Right forelimb (tissue), 1 donor: ENCODE measurements around the gene AK4.

Source experiments
- DNase-seq: peaks from one replicate; pipeline ENCODE4 v3.0.0-alpha.2; 2018

The AK4 gene

DNA sequence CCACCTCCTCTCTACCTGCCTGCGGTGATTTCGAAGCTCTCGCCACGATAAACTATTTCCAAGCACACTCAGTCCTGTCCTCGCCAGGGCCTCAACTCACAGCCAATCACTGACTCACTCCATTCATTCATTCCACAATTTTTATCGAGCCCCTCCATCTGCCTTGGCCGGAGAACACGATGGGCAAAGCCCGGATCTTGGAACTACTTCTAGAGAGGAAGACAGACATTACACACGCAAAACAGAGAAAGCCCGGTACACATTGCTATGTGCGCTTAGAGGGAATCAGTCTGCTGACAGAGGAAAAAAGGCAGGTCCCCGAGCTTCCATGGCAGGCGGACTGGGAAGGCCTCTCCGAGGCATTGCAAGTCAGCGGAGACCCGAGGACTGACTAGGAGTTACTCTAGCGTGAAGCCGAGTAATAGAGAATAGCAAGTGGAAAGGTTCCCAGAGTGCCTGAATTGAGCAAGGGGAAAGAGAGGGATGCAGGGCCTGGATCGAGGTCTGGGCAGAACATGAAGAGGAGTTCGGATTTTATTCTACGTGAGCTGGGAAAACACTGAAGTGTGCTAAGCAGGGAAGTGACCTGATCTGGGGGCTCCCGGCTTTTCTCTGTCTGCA lies 107.1 kb downstream of the AK4 start:
- peak; percentile 52 for DNase-seq

DNA sequence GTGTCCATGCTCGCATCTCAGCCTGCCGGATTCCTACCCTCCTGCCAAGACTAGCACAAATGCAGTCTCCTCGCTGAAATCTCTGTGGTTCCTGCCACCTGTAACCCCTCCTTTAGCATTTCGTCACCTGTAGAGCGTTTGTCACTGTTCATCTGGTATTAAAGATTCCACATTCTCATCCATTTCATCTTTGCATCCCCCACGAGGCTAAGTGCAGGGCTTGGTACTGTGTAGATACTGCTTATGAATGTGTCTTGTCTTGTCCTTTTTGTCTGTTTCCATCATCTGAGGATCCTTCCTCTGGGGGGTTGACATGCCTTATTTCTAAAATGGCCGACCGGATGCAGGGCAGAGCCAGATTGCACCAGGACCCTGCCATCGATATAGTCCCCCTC lies 107.7 kb downstream of the AK4 start:
- no peak for DNase-seq

DNA sequence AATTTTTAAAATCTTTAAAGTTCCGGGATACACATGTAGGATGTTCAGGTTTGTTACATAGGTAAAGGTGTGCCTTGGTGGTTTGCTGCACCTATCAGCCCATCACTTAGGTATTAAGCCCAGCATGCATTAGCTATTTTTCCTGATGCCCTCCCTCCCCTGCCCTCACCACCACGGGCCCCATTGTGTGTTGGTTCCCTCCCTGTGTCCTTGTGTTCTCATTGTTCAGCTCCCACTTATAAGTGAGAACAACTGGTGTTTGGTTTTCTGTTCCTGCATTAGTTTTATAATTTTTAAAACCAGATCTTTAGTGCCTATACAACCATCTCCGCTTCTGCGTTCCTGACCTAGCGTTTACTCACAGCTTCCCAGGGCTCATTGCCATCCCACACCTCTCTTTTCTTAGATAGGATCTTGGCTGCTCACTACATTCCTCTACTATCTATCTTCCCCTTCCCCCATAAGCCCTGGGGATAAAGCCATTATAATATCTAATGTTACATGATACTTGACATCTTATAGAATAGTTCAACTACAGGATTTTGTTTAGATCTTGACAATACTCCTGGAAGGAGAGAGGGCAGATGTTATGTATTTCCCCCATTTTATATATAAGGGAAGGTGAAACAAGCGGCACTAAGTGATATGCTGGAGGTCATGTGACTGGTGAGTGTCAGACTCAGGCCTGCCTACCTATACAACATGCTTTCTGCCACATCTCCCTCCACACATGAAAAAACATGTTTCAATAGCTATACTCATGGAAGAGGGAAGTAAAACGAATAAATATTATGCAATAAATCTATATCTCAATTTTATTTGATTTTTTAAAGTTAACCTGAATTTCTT lies 109.1 kb downstream of the AK4 start:
- no peak for DNase-seq

DNA sequence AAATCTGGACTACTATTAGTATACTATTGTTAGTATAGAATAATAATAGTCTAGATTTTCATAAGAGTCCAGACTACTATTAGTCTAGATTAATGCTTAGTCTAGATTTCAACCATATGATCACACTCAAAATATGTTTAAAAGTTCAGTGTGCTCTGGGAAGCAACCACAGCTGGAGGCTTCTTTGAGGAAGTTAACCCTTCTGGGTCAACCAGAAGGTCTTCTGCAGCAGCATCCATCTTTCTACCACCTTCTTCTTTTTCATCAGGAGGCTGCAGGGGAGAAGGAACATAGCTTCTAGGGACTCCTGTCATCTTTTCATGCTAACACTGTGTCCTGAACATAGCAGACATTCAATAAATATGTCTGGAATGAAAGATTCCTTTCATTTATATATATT lies 110.1 kb downstream of the AK4 start:
- DNase-seq, result no peak

DNA sequence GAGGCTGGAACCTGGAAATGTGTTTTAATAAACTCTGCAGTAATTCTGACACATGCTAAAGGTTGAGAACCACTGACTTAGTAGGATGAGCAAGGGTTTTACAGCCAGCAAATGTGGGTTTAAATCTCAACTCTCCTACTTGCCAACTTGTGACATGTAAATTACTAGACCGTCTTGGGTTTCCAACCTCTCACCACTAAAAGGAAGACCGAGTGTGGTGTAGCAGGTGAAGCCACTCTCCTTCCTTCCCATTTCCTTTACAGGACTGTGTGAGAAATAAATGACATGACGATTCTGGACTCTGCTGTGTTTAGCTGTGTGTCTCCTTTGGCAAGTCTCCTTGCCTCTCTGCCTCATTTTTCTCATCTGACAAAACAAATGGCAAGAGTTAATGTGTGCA lies 111.8 kb downstream of the AK4 start:
- no peak for DNase-seq

DNA sequence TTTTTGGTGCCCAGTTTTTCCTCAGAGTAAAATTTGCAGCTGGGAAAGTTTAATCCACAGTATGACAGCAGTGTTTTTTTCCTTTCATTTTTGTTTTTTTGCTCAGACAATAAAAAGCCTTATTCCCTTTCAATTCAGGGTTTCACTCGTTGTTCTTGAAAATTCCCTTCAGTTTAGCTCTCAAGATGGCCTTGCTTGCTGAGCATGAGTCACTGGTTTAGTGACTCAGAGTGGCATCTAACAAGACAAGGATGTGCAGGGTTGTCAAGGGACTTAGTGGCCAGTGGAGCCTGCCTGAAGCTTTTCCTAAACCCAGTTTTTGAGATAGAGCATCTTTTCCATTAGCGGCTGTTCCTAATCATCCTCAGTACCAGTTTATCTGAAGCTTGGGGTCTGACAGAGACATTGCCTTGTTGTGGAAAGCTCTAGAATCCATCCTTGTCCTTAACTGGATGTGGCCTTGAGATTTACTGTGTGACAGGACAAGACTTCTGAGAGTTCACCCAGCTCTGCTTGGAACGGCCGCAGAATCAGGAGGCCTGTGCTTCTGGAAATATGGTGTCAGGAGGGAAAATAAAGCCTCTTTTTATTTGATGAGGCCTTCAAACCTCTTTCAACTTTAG lies 113.0 kb downstream of the AK4 start:
- no peak for DNase-seq

DNA sequence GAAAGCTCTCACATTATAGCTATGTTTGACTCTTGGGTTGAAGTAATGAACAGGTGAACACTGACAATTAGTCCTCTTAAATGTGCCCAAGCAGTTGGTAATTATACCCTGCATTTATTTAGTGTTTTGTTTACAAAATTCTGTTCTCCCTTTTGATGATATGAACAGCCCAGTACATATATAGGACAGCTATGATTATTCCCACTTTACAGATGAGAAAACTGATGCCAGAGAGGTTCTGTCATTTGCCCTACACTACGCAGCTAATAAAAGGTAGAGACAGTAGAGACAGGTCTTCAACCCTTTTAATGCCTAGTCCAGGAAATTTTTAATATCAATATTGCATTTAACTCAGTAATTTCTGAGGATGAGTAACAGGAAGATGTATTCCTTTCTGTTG lies 115.3 kb downstream of the AK4 start:
- no peak for DNase-seq

DNA sequence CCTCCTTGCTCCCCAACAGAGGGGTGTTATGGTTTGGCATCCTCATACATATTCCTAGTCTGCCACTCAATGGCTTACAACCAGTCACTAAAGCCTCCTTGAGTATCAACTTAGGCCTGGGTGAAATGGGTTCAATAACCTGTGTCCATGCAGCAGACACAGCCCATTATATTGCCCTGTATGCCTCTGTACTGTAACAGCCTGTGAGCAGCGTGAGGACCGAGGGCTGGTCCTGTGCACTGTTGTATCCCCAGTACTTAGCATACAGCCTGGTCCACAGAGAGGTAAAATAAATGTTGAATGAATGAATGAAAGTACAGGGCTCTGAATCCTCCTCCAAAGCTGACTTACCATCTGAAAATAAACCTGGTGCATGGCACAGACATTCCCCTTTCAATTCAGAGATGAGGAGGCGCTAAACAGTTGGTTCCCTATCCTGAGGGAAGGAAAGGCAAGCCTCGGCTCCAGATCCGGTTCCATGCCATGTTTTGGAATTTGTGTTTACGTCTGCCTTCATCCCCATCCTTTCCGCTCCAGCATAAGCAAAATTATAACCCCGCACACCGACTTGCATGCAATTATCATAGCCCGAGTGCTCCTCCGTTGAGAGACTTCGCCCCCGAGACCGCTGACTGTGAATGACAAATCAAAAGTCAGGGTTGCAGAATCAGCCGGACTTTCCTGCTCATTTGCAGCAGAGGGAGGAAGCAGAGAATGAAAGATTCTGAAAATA lies 116.4 kb downstream of the AK4 start:
- peak; percentile 46 for DNase-seq

DNA sequence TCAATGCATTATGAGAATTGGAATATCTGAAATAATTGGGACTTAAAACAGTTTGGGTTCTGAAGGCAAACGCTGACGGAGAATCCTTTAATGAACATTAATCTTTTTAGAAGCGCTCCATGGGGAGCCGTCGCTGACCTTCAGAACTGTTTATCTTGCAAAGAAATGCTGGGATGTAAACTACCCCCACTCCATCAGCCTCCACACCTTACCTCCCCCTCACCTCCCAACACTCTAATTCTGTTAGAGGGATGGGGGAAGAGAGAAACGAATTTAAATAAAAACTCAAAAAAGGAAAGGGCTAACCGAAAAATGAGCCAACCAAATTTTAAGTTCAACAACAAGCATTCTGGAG lies 117.3 kb downstream of the AK4 start:
- DNase-seq, result no peak

DNA sequence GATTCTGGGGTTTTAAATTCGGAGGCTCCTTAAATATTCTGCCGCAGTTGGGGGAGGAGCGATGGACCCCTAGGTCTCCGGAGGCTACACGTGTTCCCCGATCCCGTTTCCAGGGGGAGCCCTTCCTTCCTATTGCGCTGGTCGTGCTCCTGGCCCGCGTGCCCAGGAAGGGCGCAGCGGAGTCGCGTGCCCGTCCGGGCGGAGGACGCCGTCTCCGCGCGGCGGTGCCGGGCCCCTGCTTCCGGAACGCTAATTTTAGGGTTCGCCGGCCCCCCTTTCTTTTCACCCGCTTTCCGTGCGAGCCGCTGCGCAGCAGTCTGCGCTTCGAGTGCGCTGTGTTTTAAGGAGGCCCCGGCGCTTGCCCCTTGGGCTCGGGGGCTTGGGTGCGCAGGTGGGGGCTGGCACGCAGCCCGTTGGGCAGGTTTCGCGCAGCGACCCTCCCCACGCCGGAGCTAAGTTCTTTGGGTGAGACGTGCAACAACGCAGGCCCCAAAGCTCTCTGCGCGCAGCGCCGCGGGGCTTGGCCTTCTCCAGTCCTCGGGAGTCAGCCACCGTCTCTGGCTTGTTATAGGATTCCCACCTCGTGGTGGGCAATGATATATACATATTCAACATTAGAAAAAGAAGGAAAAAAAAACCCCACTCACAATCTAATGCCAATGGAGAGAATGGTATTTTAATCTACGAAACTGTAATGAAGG lies 117.8 kb downstream of the AK4 start:
- peak; percentile 58 for DNase-seq

DNA sequence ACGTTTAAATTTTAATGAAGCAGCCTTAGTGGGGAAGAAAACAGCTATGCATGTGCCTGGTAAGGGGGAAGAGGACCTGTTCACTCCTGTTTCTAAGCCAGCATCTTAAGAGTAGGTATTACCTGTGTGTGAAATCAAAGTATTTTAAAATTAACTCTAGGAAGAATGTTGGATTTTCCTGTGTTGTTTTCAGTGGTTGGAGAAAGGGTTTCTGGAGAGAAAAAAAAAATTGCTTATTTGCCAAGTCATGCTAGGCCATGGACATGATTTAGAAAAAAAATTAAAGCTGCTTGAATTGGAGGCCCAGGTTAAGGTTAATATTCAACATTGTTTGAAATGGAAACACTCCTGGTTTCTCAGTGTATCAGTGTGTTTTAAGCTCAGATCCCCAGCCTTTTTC lies 118.5 kb downstream of the AK4 start:
- no peak for DNase-seq

DNA sequence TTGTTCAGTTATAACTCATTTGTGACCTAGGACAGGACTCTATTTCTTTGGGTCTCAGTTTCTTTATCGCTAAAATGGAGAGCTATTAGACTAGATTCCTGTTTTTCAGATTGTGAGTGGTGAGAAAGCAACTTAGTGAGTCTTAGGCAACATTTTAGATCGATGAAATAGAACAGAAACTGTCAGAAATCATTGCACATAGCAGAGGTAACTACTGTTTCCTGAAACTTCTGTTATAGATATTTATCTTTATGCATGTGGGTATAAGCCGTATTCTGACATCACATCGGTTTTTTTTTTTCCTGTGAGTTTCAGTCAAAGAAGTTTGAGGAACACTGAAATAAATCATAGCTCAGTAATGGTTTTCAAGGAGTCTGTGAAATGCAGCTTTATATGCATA lies 119.3 kb downstream of the AK4 start:
- no peak for DNase-seq

DNA sequence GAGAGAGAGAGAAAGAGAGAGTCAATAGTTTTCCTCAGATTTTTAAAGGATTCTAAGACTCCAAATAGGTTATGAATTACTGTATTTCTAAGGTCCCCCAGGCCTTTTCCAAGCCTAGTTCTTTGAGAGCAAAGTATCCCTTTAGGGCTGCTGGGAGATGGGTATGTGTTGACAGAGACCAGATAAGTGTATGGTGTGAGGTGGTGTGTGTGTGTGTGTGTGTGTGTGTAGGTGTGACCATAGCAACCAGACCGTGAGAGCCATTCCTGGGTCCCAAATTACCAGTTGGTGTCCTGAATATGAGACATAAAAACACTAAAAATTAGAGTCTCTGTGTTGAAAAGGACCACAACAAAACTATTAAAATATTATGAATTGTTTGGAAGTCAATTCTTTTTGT lies 119.7 kb downstream of the AK4 start:
- no peak for DNase-seq

DNA sequence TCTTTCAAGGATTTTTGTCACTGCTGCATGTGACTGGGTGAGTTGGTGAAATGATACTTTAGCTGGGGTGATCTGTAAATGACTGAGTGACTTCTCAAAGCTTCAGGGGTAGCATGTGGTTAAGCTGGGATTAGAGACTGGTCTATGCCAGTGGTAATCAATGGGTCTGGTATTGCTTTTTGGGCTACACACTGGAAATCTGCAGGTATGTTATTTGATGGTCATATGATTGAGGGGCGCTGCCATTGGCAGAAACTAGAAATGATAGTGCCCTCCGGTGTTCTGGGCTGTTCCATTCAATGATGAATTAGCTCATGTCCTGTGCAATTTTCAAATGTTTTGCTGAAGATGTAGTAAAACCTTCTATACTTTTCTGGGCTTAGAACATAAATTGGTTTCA lies 121.6 kb downstream of the AK4 start:
- no peak for DNase-seq

DNA sequence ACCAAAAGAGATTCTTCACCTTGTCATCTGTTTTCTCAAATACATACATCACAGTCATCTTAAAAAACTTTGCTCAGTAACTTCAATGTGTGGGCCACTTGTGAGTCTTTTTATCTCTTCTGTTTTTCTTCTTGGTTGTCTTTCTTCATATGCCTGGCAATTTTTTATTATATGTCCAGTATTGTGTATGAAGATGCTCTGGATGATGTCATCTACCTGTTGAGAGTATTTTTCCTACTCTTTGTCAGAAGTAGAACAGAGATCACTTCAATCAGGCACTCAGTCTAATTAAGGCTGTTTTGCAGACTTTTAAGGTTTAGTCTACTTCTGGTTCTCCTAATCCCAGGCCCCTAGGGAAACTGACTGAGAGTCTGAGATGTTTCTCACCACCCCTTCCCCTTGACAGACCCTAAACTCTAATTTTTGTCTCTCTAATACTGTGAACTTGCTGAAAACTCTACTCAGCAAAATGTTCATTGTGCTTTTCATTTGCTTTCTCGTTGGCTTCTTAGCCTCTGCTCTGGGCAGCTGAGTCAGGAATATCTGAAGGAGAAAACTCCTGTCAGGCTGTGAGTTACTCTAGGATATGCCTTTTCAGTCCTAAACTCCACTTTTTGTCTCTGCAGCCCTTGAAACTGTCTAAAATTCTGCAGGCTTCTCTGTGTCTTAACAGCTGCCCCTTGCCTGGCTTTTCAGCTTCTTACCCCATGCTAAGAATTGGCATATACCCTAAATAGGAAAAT lies 128.4 kb downstream of the AK4 start:
- no peak for DNase-seq

DNA sequence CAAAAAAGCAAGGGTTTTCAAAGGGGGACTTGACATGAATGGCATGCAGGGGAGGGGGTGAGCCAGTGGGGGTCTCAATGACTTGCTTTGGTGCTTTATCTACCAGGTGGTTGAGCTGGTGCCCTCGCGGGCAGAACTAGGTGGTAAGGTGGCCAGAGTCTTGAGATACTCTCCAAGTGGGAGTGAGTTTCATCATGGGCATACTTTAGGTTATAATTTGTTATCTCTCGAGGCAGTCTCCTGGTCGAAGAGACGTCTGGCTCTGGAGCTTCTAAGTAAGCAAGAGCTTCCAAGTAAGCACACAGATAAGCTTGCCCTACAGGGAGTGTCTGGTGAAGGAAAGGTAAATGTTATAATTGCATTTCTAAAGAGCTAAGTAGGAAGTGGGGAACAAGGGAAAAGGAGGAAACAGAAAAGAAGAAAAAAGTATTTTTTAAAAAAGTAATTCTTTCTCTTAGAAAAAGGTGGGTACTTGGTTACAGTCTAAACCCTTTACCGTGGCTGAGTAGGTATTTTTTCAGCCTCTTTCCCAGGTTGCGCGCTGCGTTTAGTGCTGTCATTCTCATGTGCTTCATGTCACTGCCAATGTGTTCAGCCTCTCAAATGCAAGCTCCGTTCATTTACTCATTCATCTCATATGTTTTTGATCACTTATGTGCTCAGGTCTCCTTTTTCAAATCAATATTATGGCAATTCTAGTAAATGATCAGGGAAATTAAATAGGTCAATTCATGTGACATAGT lies 129.8 kb downstream of the AK4 start:
- no peak for DNase-seq

DNA sequence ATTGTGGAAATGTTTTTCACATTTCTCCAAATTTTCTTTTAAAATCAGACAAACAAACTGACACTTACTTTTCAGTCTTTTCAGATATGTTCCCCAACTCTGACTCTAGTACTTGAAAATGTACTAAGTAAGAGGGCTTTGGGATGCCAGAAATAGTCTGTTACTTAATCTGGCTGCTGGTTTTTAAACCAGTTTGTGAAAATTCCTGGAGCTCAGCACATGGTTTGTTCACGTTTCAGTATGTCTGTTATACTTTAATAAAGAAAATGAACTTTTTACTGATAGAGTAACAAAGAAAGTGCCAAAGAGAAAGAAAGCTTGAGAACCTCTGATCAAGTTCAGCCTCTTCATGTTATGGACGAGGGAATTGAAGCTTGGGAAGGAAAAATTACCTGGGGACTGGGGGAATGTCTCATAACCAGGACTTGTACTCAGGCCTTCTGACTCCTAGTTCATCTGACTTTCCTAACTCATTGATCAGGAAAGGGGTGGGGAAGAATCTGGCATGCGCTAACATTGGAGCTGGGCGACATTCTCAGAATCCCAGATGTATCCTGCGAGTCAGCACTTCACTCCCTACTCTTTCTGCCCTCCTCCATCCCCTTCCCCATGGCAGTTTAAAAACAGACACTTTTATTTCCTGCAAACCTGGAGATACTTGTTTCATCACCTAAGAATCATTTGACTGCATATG lies 130.5 kb downstream of the AK4 start:
- no peak for DNase-seq

DNA sequence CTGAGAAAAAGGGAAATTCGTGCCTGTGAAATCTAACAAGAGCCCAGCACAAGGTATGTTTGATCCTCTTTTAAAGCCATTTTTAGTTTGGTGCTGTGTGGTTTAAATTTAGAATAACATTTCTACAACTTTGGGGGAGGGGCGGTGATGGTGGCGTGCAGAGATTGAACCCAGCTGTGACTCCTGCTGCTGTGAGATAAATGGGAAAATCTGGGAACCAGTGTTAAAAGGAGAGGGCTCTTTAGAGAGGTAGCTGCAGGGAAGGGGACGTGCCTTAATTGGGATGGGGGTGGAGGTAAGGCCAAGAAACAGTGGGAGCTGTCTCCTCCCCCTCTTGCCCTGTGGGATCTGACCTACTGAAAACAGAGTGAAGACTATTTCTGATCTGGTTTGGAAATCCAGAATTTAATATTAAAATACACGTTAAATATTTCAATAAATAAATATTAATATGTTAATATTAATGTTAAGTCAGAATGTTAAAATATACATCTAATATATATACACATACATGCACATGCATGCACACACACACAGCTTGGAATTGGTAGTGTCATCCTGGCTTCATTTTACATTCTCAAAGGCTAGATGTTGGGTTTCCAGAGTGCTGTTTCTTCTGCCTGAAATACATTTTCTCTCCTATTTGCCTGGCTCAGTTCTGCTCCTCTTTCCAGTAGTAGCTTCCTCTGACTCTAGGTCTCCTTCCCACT lies 131.2 kb downstream of the AK4 start:
- DNase-seq, result no peak
